Neural progenitor cell (in vitro differentiated cells): Measurements from ENCODE around the gene AUH. TPM values are rescaled to one million over a fixed set of nuclear protein-coding genes. Genes with fewer than 3 reads are reported as not detected.

ENCODE experiments used
- DNase-seq: peaks from one replicate; pipeline ENCODE4 v3.0.0-alpha.2; 2016; ENCODE audit warnings: low spot score
- H2AFZ ChIP-seq: fragments of 200-600 bp; sonication (generic); replicated peaks from 2 replicates; pipeline ENCODE4 v1.6.1; 2016; ENCODE audit warnings: antibody characterized with exemption
- H3F3A ChIP-seq: fragments of 200-600 bp; sonication (generic); 2 replicates; pipeline ENCODE4 v1.6.1; 2016; ENCODE audit warnings: antibody characterized with exemption, low read depth
- H3K27ac ChIP-seq: fragments of 200-600 bp; sonication (generic); 2 replicates; pipeline ENCODE4 v1.5.1; 2016; ENCODE audit warnings: mild to moderate bottlenecking
- H3K27me3 ChIP-seq: fragments of 200-600 bp; sonication (generic); 2 replicates; pipeline ENCODE4 v1.6.1; 2016; ENCODE audit warnings: mild to moderate bottlenecking, moderate library complexity
- H3K36me3 ChIP-seq: fragments of 200-600 bp; sonication (generic); 2 replicates; pipeline ENCODE4 v1.5.1; 2016
- H3K4me1 ChIP-seq: fragments of 200-600 bp; sonication (generic); 2 replicates; pipeline ENCODE4 v1.6.1; 2016; ENCODE audit warnings: mixed run types
- H3K4me2 ChIP-seq: fragments of 200-600 bp; sonication (generic); 2 replicates; pipeline ENCODE4 v1.6.1; 2016
- H3K4me3 ChIP-seq: fragments of 200-600 bp; sonication (generic); 2 replicates; pipeline ENCODE4 v1.5.1; 2016
- H3K79me2 ChIP-seq: fragments of 200-600 bp; sonication (generic); 2 replicates; pipeline ENCODE4 v1.6.1; 2016; ENCODE audit warnings: low read depth
- H3K9ac ChIP-seq: fragments of 200-600 bp; sonication (generic); 2 replicates; pipeline ENCODE4 v1.6.1; 2016
- H3K9me3 ChIP-seq: fragments of 200-600 bp; sonication (generic); 2 replicates; pipeline ENCODE4 v1.5.1; 2016; ENCODE audit warnings: low read depth
- H4K20me1 ChIP-seq: fragments of 200-600 bp; sonication (generic); 2 replicates; pipeline ENCODE4 v1.6.1; 2016; ENCODE audit warnings: low read depth
- H3K27ac Mint-ChIP-seq: 3 replicates; pipeline ENCODE4 v1.8.0; 2021; ENCODE audit warnings: mixed read lengths
- H3K27me3 Mint-ChIP-seq: 2 replicates; pipeline ENCODE4 v1.8.0; 2022; ENCODE audit warnings: low read depth, mild to moderate bottlenecking, inconsistent platforms, moderate library complexity, mixed read lengths; ENCODE audit not compliant: insufficient read depth
- H3K36me3 Mint-ChIP-seq: 3 replicates; pipeline ENCODE4 v1.8.0; 2021; ENCODE audit warnings: mixed read lengths
- H3K4me1 Mint-ChIP-seq: 3 replicates; pipeline ENCODE4 v1.8.0; 2021; ENCODE audit warnings: mixed read lengths
- H3K4me3 Mint-ChIP-seq: 3 replicates; pipeline ENCODE4 v1.8.0; 2021; ENCODE audit warnings: mild to moderate bottlenecking, moderate library complexity, mixed read lengths
- H3K9me3 Mint-ChIP-seq: 3 replicates; pipeline ENCODE4 v1.8.0; 2020; ENCODE audit warnings: mixed read lengths
- EZH2 ChIP-seq: fragments of 200-600 bp; sonication (generic); IDR thresholded peaks from 2 replicates; pipeline ENCODE4 v1.6.1; 2017; ENCODE audit warnings: antibody characterized with exemption, mild to moderate bottlenecking, moderate library complexity
- EZH2phosphoT487 ChIP-seq: fragments of 200-600 bp; sonication (generic); IDR thresholded peaks from 2 replicates; pipeline ENCODE4 v1.6.1; 2017; ENCODE audit warnings: antibody characterized with exemption
- total RNA-seq: library from RNA; depleted of rRNA; stranded (reverse); fragments of >200 nt; gene quantifications from 2 replicates; pipeline ENCODE4 v1.2.3, GENCODE V29; 2015; ENCODE audit warnings: low replicate concordance
- TF ChIP-seq, protein P1 (sequence below): fragments of 200-600 bp; sonication (generic); IDR thresholded peaks from 2 replicates; pipeline ENCODE4 v1.5.1; 2017; ENCODE audit warnings: antibody characterized with exemption, mild to moderate bottlenecking

Gene AUH
- total RNA-seq, 1 donor from 2014 or later, result 17.3 TPM

DNA sequence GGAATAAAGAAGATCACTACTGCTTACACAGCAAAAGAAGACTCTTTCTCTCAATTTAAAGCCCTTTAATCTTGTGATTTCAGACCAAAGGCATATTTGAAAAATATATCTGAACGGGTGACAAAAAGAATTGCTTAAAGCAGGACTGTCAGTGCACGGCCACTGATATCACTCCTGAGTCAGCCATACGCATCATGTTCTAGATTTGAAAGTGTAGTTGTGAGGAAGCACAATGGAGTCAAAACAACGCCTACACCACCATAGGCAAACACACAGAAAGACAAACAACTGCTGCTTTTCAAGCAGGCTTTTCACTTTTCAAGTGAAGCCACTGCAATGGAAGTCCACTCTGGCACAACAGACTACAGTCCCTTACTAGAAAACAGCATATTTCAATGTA, 141.7 kb downstream of the AUH start:
- H3K4me1 Mint-ChIP-seq, result no peaks in the 10 kb centered on the region
- H3K27me3 Mint-ChIP-seq, result peaks cover 2% of the 10 kb centered on the region
- H3K9ac ChIP-seq, result no peak overlapping the region
- H4K20me1 ChIP-seq, result no peaks in the 10 kb centered on the region
- H3K4me3 ChIP-seq, result no peak overlapping the region
- H2AFZ ChIP-seq, result no peak overlapping the region
- no peak overlapping the region for H3K27ac ChIP-seq
- no peak overlapping the region for H3K27ac Mint-ChIP-seq
- TF ChIP-seq EZH2 (no peak), EZH2phosphoT487 (no peak)
- TF ChIP-seq, protein P1, sequence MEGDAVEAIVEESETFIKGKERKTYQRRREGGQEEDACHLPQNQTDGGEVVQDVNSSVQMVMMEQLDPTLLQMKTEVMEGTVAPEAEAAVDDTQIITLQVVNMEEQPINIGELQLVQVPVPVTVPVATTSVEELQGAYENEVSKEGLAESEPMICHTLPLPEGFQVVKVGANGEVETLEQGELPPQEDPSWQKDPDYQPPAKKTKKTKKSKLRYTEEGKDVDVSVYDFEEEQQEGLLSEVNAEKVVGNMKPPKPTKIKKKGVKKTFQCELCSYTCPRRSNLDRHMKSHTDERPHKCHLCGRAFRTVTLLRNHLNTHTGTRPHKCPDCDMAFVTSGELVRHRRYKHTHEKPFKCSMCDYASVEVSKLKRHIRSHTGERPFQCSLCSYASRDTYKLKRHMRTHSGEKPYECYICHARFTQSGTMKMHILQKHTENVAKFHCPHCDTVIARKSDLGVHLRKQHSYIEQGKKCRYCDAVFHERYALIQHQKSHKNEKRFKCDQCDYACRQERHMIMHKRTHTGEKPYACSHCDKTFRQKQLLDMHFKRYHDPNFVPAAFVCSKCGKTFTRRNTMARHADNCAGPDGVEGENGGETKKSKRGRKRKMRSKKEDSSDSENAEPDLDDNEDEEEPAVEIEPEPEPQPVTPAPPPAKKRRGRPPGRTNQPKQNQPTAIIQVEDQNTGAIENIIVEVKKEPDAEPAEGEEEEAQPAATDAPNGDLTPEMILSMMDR, result no peak
- H3K9me3 ChIP-seq, result no peaks in the 10 kb centered on the region
- no peak overlapping the region for H3K4me2 ChIP-seq
- H3K4me3 Mint-ChIP-seq, result no peak overlapping the region
- H3K36me3 ChIP-seq, result no peaks in the 10 kb centered on the region
- H3K36me3 Mint-ChIP-seq, result peaks cover 4% of the 10 kb centered on the region
- no peaks in the 10 kb centered on the region for H3K79me2 ChIP-seq
- H3K9me3 Mint-ChIP-seq, result no peaks in the 10 kb centered on the region
- H3K4me1 ChIP-seq, result no peaks in the 10 kb centered on the region
- no peaks in the 10 kb centered on the region for H3K27me3 ChIP-seq
- no peak for DNase-seq
- no peaks in the 10 kb centered on the region for H3F3A ChIP-seq

DNA sequence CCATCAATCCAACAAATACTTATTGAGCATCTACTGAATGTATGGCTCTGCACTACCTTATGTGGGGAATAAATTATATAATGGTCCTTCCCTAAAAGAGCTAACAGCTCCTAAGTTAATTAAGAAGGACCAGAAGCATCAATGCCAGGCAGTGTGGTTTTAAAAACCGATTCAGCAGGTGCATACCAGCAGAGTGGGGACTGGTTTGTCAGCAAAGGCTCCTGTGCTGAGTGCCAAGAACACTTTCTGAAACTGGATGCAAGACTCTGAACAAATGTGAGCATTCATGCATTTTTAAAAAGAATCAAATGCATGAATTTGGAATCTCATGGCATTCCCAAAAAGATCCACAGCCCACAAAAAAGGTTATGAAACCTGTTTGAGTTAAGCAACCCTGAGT, 142.2 kb downstream of the AUH start:
- no peaks in the 10 kb centered on the region for H3K9me3 Mint-ChIP-seq
- DNase-seq, result no peak
- no peaks in the 10 kb centered on the region for H3K36me3 ChIP-seq
- no peak overlapping the region for H2AFZ ChIP-seq
- no peaks in the 10 kb centered on the region for H4K20me1 ChIP-seq
- TF ChIP-seq, protein P1, result no peak
- TF ChIP-seq EZH2phosphoT487, result no peak
- TF ChIP-seq EZH2, result no peak
- H3K4me1 Mint-ChIP-seq, result no peaks in the 10 kb centered on the region
- H3K4me3 ChIP-seq, result no peak overlapping the region
- H3K4me2 ChIP-seq, result no peak overlapping the region
- H3K27me3 ChIP-seq, result no peaks in the 10 kb centered on the region
- H3K9me3 ChIP-seq, result no peaks in the 10 kb centered on the region
- H3F3A ChIP-seq, result no peaks in the 10 kb centered on the region
- no peak overlapping the region for H3K27ac ChIP-seq
- peaks cover 4% of the 10 kb centered on the region for H3K36me3 Mint-ChIP-seq
- H3K9ac ChIP-seq, result no peak overlapping the region
- H3K27ac Mint-ChIP-seq, result no peak overlapping the region
- H3K4me3 Mint-ChIP-seq, result no peak overlapping the region
- no peaks in the 10 kb centered on the region for H3K79me2 ChIP-seq
- no peaks in the 10 kb centered on the region for H3K4me1 ChIP-seq
- H3K27me3 Mint-ChIP-seq, result peaks cover 2% of the 10 kb centered on the region

DNA sequence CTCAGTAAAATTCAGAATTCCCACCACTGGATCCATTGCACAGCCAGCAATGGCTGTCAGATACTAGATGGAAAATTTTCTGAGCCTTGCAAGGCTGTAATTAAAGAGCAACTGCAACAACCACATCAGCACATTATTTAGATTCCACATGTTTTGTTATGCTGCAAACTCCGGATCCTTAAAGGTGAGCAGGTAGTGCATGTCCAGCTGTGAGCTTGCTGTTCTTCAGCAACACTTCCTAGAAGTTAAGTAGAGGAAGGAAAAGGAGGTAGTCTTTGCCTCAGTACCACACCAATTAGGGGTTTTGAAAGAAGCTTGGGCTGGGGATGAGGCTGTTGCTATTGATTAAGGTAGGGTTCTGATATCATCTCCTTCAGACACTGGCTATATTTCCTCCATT, 144.3 kb downstream of the AUH start:
- H3K9me3 ChIP-seq, result no peaks in the 10 kb centered on the region
- no peaks in the 10 kb centered on the region for H3K79me2 ChIP-seq
- no peaks in the 10 kb centered on the region for H4K20me1 ChIP-seq
- H3K4me1 ChIP-seq, result no peaks in the 10 kb centered on the region
- Mint-ChIP-seq H3K27ac (no peak overlapping the region), H3K36me3 (peaks cover 6% of the 10 kb centered on the region), H3K4me3 (no peak overlapping the region), H3K4me1 (no peaks in the 10 kb centered on the region), H3K27me3 (peaks cover 2% of the 10 kb centered on the region), H3K9me3 (no peaks in the 10 kb centered on the region)
- no peak for DNase-seq
- no peaks in the 10 kb centered on the region for H3K36me3 ChIP-seq
- no peak overlapping the region for H3K9ac ChIP-seq
- H3F3A ChIP-seq, result no peaks in the 10 kb centered on the region
- no peak overlapping the region for H3K4me3 ChIP-seq
- TF ChIP-seq, protein P1, result no peak
- TF ChIP-seq EZH2phosphoT487 (no peak), EZH2 (no peak)
- no peak overlapping the region for H3K27ac ChIP-seq
- no peak overlapping the region for H2AFZ ChIP-seq
- no peak overlapping the region for H3K4me2 ChIP-seq
- no peaks in the 10 kb centered on the region for H3K27me3 ChIP-seq

DNA sequence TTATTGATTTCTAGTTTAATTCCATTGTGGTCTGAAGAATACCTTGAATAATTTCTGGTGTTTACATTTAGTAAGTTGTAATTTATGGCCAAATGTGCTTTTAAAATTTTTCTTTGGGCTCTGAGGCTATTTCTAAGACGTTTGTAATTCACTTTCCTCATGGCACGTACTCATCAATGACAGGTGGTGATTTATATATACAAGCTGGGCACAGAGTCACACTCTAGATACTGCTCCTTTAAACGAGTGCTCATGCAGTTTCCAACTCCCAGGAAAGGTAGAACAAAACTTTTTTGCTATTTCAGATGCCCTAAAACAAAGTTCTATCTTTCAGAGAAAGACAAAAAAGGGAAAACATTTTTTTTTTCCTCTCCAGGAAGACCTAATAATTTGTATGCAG, 146.9 kb downstream of the AUH start:
- H3K4me3 ChIP-seq, result no peak overlapping the region
- no peaks in the 10 kb centered on the region for H4K20me1 ChIP-seq
- no peaks in the 10 kb centered on the region for H3K9me3 Mint-ChIP-seq
- H3K79me2 ChIP-seq, result no peaks in the 10 kb centered on the region
- no peak overlapping the region for H3K4me3 Mint-ChIP-seq
- no peak overlapping the region for H3K4me2 ChIP-seq
- TF ChIP-seq EZH2phosphoT487 (no peak), EZH2 (no peak)
- TF ChIP-seq, protein P1, result no peak
- H3K36me3 ChIP-seq, result no peaks in the 10 kb centered on the region
- peaks cover 6% of the 10 kb centered on the region for H3K36me3 Mint-ChIP-seq
- no peak overlapping the region for H3K9ac ChIP-seq
- H2AFZ ChIP-seq, result no peak overlapping the region
- no peaks in the 10 kb centered on the region for H3K9me3 ChIP-seq
- H3K27ac Mint-ChIP-seq, result no peak overlapping the region
- peaks cover 2% of the 10 kb centered on the region for H3K27me3 Mint-ChIP-seq
- no peak for DNase-seq
- no peaks in the 10 kb centered on the region for H3K4me1 ChIP-seq
- no peaks in the 10 kb centered on the region for H3K4me1 Mint-ChIP-seq
- H3K27me3 ChIP-seq, result no peaks in the 10 kb centered on the region
- H3K27ac ChIP-seq, result no peak overlapping the region
- H3F3A ChIP-seq, result no peaks in the 10 kb centered on the region
